Sigmoid colon (tissue), 4 donors: ENCODE data around the gene KCNQ5.

Experiments used
- CTCF ChIP-seq, 4 experiments: fragments of 450-650 bp in 3 of 4; fragments of 200-600 bp in 1 of 4; IDR thresholded peaks; one replicate each; pipeline ENCODE4 v1.5.1; 2016 to 2019; ENCODE audit warnings: antibody characterized with exemption in 4 of 4, mild to moderate bottlenecking in 3 of 4, moderate library complexity in 2 of 4
- EP300 ChIP-seq, 4 donors: sonication (generic); formaldehyde crosslinking; IDR thresholded peaks; one replicate each; pipeline ENCODE4 v1.6.1; 2017; ENCODE audit warnings: antibody characterized with exemption in 4 of 4
- POLR2A ChIP-seq, 2 donors: fragments of 450-650 bp; IDR thresholded peaks; one replicate each; pipeline ENCODE4 v1.6.1; 2016; ENCODE audit warnings: antibody characterized with exemption in 2 of 2, mild to moderate bottlenecking in 2 of 2, moderate library complexity in 2 of 2
- POLR2AphosphoS5 ChIP-seq, 4 donors: sonication (generic); formaldehyde crosslinking; IDR thresholded peaks; one replicate each; pipeline ENCODE4 v1.6.1; 2017; ENCODE audit warnings: antibody characterized with exemption in 4 of 4

GRCh38 chr6:72865467-72865866 lies 243.6 kb downstream of the KCNQ5 start:
- TF ChIP-seq CTCF (IDR thresholded peaks at IDR 0.05): no peak
- TF ChIP-seq POLR2A (IDR thresholded peaks at IDR 0.05): no peak
- no peak for TF ChIP-seq EP300 (IDR thresholded peaks at IDR 0.05)
- no peak for TF ChIP-seq POLR2AphosphoS5 (IDR thresholded peaks at IDR 0.05)
